ENCODE data around the gene NRF1. TPM values are rescaled to one million over a fixed set of nuclear protein-coding genes. Genes with fewer than 3 reads are reported as not detected.
"Not testable (repeated sequence)": the region's sequence is repeated elsewhere in the genome, so short reads cannot be mapped to it uniquely, and the experiment has no call there.

Gene NRF1
- total and polyA plus RNA-seq, 10 of the 15 experiments (the other 5 are each of a cell fraction or from before 2014, with no cell fraction given), result 3.5 to 23.1 (median 13.5) TPM

GRCh38 chr7:129591868-129592267 is 19.7 kb upstream of the NRF1 start (continued):
- TF ChIP-seq REST (IDR thresholded peaks at IDR 0.05; ENCODE audit: low read depth, low read length) (no peak), CBX5 (IDR thresholded peaks at IDR 0.05; ENCODE audit: low read depth) (no peak), TCF3 (IDR thresholded peaks at IDR 0.05; ENCODE audit: borderline replicate concordance, insufficient read depth, low read depth, low read length) (no peak), ETV6 (conservative IDR thresholded peaks at IDR 0.05 in 1 of 2, IDR thresholded peaks at IDR 0.05 in 1 of 2; ENCODE audit: borderline replicate concordance in 1 of 2, low read depth in 1 of 2) (no peak), HDAC2 (IDR thresholded peaks at IDR 0.05) (no peak)

- FAIRE-seq; H3K36me3 ChIP-seq (ENCODE audit: control insufficient read depth in 2 of 2, insufficient read depth in 2 of 2, low read length in 1 of 2); H3K9ac ChIP-seq (ENCODE audit: control insufficient read depth, insufficient read depth, low read length); H3K27me3 ChIP-seq (replicated peaks in 1 of 2; ENCODE audit: control insufficient read depth in 2 of 2, insufficient read depth in 2 of 2, low read length in 1 of 2); in situ Hi-C loops (cut with MboI); CTCF ChIA-PET; H4K20me1 ChIP-seq (ENCODE audit: control insufficient read depth, insufficient read depth); H3K4me3 ChIP-seq; intact Hi-C loops (cut with micrococcal nuclease; ENCODE audit: unreplicated experiment); H3K27ac ChIP-seq (ENCODE audit: control insufficient read depth, insufficient read depth); H3K4me1 ChIP-seq (ENCODE audit: control insufficient read depth, insufficient read depth, low read length); H3K9me3 ChIP-seq (replicated peaks; ENCODE audit: control insufficient read depth, insufficient read depth, low read length); BruUV-seq (replicated peaks); H2AFZ ChIP-seq (ENCODE audit: control insufficient read depth, low read depth, low read length); ATAC-seq; H3K4me2 ChIP-seq (ENCODE audit: control insufficient read depth, insufficient read depth); RAD21 ChIA-PET (ENCODE audit: unreplicated experiment); DNase-seq (ENCODE audit: low read depth, low spot score); H3K79me2 ChIP-seq (ENCODE audit: control insufficient read depth, insufficient read depth, low read length): not testable (repeated sequence)
- WGBS (ENCODE audit: insufficient coverage, insufficient replicate concordance, low lambda C conversion rate, missing lambda C conversion rate), result 27% methylated on average over 6 of the region's 6 CpGs
- ChIA-PET SMC1A (ENCODE audit: uncharacterized antibody, unreplicated experiment) (interaction anchor here (0.8 kb wide), 1 partner anchor 12 kb away, joined by 3 read pairs; no protein-coding TSS in a partner anchor), POLR2A (interaction anchor here (1.2 kb wide), 1 partner anchor 33 kb away, joined by 3 read pairs; no protein-coding TSS in a partner anchor)
Measured at GRCh38 chr7:129596386-129596785, 15.1 kb upstream of the NRF1 start.
